Sigmoid colon (tissue), 7 donors: ENCODE results near the gene GALNS. TPM values are rescaled to one million over a fixed set of nuclear protein-coding genes. Genes with fewer than 3 reads are reported as not detected.

Source experiments
- DNase-seq: peaks from one replicate; pipeline ENCODE4 v3.0.0-alpha.2; 2019
- H3K27ac ChIP-seq, 4 donors: fragments of 200-600 bp; sonication (generic); one replicate each; pipeline ENCODE4 v1.5.1; 2016 to 2019; ENCODE audit warnings: mild to moderate bottlenecking in 1 of 4
- H3K27me3 ChIP-seq, 3 donors: fragments of 200-600 bp; sonication (generic); one replicate each; pipeline ENCODE4 v1.5.1; 2019; ENCODE audit warnings: mild to moderate bottlenecking in 1 of 3
- H3K36me3 ChIP-seq, 4 donors: fragments of 200-600 bp; sonication (generic); one replicate each; pipeline ENCODE4 v1.5.1; 2016 to 2019
- H3K4me1 ChIP-seq, 4 donors: fragments of 200-600 bp; sonication (generic); one replicate each; pipeline ENCODE4 v1.5.1; 2017 to 2019
- H3K4me3 ChIP-seq, 4 donors: fragments of 200-600 bp; sonication (generic); one replicate each; pipeline ENCODE4 v1.5.1; 2017 to 2019; ENCODE audit warnings: mild to moderate bottlenecking in 2 of 4, moderate library complexity in 1 of 4
- H3K9me3 ChIP-seq, 4 donors: fragments of 200-600 bp in 3 of 4; sonication (generic) in 3 of 4; one replicate each; pipeline versions ENCODE4 v1.5.1 to v1.6.1; 2013 to 2019
- EP300 ChIP-seq, 4 donors: sonication (generic); formaldehyde crosslinking; IDR thresholded peaks; one replicate each; pipeline ENCODE4 v1.6.1; 2017; ENCODE audit warnings: antibody characterized with exemption in 4 of 4
- POLR2A ChIP-seq, 2 donors: fragments of 450-650 bp; IDR thresholded peaks; one replicate each; pipeline ENCODE4 v1.6.1; 2016; ENCODE audit warnings: antibody characterized with exemption in 2 of 2, mild to moderate bottlenecking in 2 of 2, moderate library complexity in 2 of 2
- POLR2AphosphoS5 ChIP-seq, 4 donors: sonication (generic); formaldehyde crosslinking; IDR thresholded peaks; one replicate each; pipeline ENCODE4 v1.6.1; 2017; ENCODE audit warnings: antibody characterized with exemption in 4 of 4
- WGBS, 2 donors: extraction: QIAGEN DNeasy Blood & Tissue Kit; methylation state at CpG; one replicate each; pipeline ENCODE4 v1.1.7; 2013; 5-methylcytosine and 5-hydroxymethylcytosine counted together
- intact Hi-C: fragments of 100-400 bp; cut with DNase I; formaldehyde crosslinking; loops from one replicate; pipeline ENCODE4 v1.15.1; 2023
- polyA plus RNA-seq, 3 donors: library from polyadenylated mRNA; stranded (reverse); fragments of 200-250 nt; gene quantifications; one replicate each; pipeline ENCODE4 v1.2.3, GENCODE V29; 2013
- total RNA-seq, 4 donors: library from RNA; depleted of rRNA; stranded (reverse); fragments of >200 nt; gene quantifications; one replicate each; pipeline ENCODE4 v1.1.0, GENCODE V29; 2016
- TF ChIP-seq, protein P1 (sequence below), 4 experiments: fragments of 450-650 bp in 3 of 4; fragments of 200-600 bp in 1 of 4; IDR thresholded peaks; one replicate each; pipeline ENCODE4 v1.5.1; 2016 to 2019; ENCODE audit warnings: antibody characterized with exemption in 4 of 4, mild to moderate bottlenecking in 3 of 4, moderate library complexity in 2 of 4
- donor health status: healthy with polysubstance abuse.
- donor health status: Bipolar disorder and iron deficiency.
- donor health status: healthy.

The GALNS gene
- total and polyA plus RNA-seq, 7 donors: 6.2 to 50.4 (median 11.1) TPM

DNA sequence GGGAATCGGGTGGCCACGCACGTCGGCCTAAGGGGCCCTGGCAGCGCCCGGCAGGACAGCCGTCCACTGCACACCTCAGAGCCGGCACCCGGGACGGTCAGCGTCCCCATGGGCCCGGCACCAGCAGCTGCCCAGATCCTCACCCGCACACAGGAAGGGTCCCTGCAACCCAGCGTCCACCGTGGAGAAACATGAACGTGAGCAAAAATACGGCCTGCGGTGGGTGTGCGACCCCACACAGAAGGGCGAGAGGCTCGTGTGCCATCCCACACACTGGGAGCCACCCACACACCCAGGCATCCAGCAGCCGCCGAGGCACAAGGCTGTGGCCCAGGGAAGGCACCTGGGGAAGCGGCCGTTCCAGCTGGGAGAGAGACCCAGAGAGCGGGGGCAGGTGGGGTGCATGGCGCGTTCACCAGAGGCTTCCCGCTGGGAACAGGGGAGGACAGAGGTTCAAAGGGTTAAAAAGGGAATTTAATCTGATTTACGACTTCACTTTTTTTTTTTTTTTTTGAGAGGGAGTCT is 78.1 kb downstream of the GALNS start:
- Histone ChIP-seq H3K4me3 (peak overlapping the region in 3 of 4 donors; percentile 7 to 12 (median 8)), H3K9me3 (no peaks in the 10 kb centered on the region), H3K36me3 (no peaks in the 10 kb centered on the region), H3K27ac (peak overlapping the region; percentile 89 to 100 (median 96)), H3K27me3 (no peaks in the 10 kb centered on the region), H3K4me1 (peaks cover 0 to 100% (median 100%) of the 10 kb centered on the region in 4 donors)
- no peak for TF ChIP-seq EP300 (IDR thresholded peaks at IDR 0.05)
- no peak for TF ChIP-seq POLR2A (IDR thresholded peaks at IDR 0.05)
- no peak for DNase-seq
- 86 to 88% methylated on average over 30 of the region's 30 CpGs for WGBS, 2 donors
- intact Hi-C loops: loop anchor here (10.0 kb wide), 1 partner anchor 924 kb away; no protein-coding TSS in a partner anchor

DNA sequence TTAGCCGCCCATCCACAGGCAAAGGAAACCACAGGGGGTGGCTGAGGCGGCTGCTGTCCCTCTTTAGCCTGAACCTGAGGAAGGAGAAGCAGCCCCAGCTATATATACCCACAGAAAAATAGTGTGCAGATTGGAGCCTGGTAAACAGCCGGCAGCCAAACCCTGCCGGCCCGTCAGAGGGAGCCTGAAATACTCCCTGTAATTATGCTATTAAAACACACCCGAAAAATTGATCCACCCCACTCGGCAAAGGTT is 78.5 kb downstream of the GALNS start:
- no peaks in the 10 kb centered on the region for H3K36me3 ChIP-seq
- H3K4me3 ChIP-seq: peak overlapping the region in 3 of 4 donors; percentile 7 to 12 (median 8)
- intact Hi-C loops: loop anchor here (10.0 kb wide), 1 partner anchor 923 kb away; no protein-coding TSS in a partner anchor
- 51 to 61% methylated on average over 7 of the region's 7 CpGs for WGBS, 2 donors
- H3K27me3 ChIP-seq: no peaks in the 10 kb centered on the region
- H3K9me3 ChIP-seq: no peaks in the 10 kb centered on the region
- peaks cover 0 to 100% (median 100%) of the 10 kb centered on the region in 4 donors for H3K4me1 ChIP-seq
- DNase-seq: no peak
- TF ChIP-seq EP300 (IDR thresholded peaks at IDR 0.05) (no peak), POLR2AphosphoS5 (IDR thresholded peaks at IDR 0.05) (no peak), POLR2A (IDR thresholded peaks at IDR 0.05) (no peak)
- TF ChIP-seq, protein P1, sequence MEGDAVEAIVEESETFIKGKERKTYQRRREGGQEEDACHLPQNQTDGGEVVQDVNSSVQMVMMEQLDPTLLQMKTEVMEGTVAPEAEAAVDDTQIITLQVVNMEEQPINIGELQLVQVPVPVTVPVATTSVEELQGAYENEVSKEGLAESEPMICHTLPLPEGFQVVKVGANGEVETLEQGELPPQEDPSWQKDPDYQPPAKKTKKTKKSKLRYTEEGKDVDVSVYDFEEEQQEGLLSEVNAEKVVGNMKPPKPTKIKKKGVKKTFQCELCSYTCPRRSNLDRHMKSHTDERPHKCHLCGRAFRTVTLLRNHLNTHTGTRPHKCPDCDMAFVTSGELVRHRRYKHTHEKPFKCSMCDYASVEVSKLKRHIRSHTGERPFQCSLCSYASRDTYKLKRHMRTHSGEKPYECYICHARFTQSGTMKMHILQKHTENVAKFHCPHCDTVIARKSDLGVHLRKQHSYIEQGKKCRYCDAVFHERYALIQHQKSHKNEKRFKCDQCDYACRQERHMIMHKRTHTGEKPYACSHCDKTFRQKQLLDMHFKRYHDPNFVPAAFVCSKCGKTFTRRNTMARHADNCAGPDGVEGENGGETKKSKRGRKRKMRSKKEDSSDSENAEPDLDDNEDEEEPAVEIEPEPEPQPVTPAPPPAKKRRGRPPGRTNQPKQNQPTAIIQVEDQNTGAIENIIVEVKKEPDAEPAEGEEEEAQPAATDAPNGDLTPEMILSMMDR (IDR thresholded peaks at IDR 0.05): no peak
- peak overlapping the region; percentile 89 to 100 (median 96) for H3K27ac ChIP-seq

DNA sequence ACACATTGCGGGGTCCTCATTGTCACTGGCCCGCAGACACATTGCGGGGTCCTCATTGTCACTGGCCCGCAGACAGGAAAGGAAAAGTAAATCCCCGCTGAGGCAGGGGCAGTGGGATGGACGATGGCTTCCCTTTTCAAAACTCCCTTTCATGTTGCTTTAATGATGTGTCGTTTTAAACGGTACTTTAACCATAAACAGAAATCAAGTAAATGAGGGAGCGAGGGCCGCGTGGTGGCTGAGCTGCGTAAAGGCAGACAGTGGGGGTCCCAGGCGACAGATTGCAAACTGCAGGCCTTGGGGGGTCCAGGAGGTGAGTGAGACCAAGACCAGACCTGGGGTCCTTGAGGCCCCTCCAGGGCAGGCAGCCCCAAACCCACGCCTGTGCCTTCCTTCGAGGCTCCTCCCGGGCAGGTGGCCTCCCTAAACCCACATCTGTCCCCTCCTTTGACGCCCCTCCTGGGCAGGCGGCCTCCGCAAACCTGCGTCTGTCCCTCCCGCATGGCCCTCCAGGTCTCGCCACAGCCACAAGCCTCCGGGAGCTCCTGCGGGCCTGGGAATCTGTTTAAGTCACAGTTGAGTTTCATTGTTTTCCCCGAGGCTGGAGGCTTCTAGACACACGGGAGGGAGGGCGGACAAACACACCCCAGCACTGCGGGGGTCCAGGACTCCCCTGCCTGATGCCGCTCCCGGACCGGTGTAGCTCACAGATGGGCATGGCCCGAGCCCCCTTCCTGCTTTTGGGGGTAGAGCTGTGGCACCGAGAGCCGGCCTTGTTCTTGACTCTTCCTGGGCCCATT is 79.1 kb downstream of the GALNS start:
- H3K4me1 ChIP-seq: peaks cover 0 to 100% (median 100%) of the 10 kb centered on the region in 4 donors
- WGBS, 2 donors: 75 to 86% methylated on average over 34 of the region's 34 CpGs
- H3K4me3 ChIP-seq: peak overlapping the region in 3 of 4 donors; percentile 7 to 12 (median 8)
- TF ChIP-seq POLR2AphosphoS5 (IDR thresholded peaks at IDR 0.05) (no peak), EP300 (IDR thresholded peaks at IDR 0.05) (no peak), POLR2A (IDR thresholded peaks at IDR 0.05) (no peak)
- H3K36me3 ChIP-seq: no peaks in the 10 kb centered on the region
- H3K27me3 ChIP-seq: no peaks in the 10 kb centered on the region
- intact Hi-C loops: loop anchor here (10.0 kb wide), 1 partner anchor 923 kb away; no protein-coding TSS in a partner anchor
- H3K9me3 ChIP-seq: no peaks in the 10 kb centered on the region
- DNase-seq: no peak
- peak overlapping the region; percentile 89 to 100 (median 96) for H3K27ac ChIP-seq

DNA sequence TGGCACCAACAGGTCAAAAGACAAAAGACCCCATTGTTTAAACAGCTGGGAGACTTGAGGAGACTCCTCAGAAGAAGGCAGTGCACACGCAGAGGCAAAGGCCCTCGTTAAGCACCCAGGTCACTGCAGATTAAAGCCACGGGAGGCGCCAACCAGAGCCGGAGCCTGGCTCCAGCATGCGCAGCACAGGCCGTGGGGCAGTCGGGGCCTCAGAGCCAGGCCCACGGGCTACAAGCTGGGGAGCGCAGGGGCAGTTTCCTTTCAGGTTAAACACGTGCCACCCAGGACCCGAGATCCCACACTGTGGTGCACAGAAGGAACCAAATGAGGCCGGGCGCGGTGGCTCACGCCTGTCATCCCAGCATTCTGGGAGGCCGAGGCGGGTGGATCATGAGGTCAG is 80.9 kb downstream of the GALNS start:
- WGBS, 2 donors: 86 to 92% methylated on average over 18 of the region's 18 CpGs
- no peak for DNase-seq
- peak overlapping the region; percentile 35 to 100 (median 96) for H3K27ac ChIP-seq
- no peaks in the 10 kb centered on the region for H3K36me3 ChIP-seq
- TF ChIP-seq POLR2A (IDR thresholded peaks at IDR 0.05) (no peak), POLR2AphosphoS5 (IDR thresholded peaks at IDR 0.05) (no peak), EP300 (IDR thresholded peaks at IDR 0.05) (no peak)
- TF ChIP-seq, protein P1 (IDR thresholded peaks at IDR 0.05): no peak
- H3K4me1 ChIP-seq: peaks cover 0 to 100% (median 100%) of the 10 kb centered on the region in 4 donors
- H3K9me3 ChIP-seq: no peaks in the 10 kb centered on the region
- intact Hi-C loops: loop anchor here (10.0 kb wide), 1 partner anchor 921 kb away; no protein-coding TSS in a partner anchor
- no peak overlapping the region for H3K4me3 ChIP-seq
- H3K27me3 ChIP-seq: no peaks in the 10 kb centered on the region

DNA sequence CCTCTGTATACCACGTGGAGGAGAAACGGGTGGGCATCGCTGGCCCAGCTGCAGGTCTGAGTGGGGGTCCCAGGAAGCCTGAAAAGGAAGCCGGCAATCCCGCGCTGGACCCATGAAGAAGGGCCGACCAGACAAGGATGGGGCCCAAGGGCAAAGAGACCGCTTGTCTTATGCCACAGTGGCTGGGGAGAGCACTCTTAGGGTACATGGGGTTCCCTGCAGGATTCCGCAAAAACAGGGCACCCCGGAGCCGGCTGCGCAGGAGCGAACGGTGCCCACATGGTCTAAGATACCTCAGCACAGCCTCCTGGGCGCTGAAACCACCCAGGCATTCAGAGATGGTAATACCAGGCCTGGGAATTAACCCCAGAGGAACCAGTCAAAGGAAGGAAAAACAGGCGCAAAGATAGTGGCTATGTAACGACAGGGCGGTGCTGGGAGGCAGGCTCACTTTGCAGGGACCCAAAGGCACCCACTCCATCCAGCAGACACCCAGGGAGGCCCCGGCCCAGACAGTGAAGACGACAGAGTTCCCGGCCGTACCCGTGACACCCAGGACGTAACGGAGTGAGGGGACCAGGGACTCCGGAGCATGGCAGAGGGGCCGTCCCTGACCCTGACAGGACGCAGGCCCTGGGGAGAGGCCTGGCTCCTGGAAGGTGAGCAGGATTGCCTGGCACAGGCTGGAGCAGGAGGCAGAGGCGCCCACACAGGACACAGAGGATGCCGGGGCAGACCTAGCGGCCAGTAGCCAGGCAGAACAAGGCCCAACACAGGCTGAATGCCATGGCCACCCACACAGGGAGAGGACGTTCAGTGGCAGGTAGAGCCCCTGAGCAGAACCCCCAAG is 82.0 kb downstream of the GALNS start:
- DNase-seq: no peak
- peak overlapping the region; percentile 89 to 100 (median 96) for H3K27ac ChIP-seq
- TF ChIP-seq POLR2A (IDR thresholded peaks at IDR 0.05) (no peak), EP300 (IDR thresholded peaks at IDR 0.05) (no peak), POLR2AphosphoS5 (IDR thresholded peaks at IDR 0.05) (no peak)
- TF ChIP-seq, protein P1 (IDR thresholded peaks at IDR 0.05): no peak
- intact Hi-C loops: loop anchor here (10.0 kb wide), 1 partner anchor 920 kb away; no protein-coding TSS in a partner anchor
- 93 to 94% methylated on average over 32 of the region's 32 CpGs for WGBS, 2 donors
- H3K4me1 ChIP-seq: peaks cover 0 to 100% (median 100%) of the 10 kb centered on the region in 4 donors
- no peaks in the 10 kb centered on the region for H3K36me3 ChIP-seq
- no peaks in the 10 kb centered on the region for H3K27me3 ChIP-seq
- no peaks in the 10 kb centered on the region for H3K9me3 ChIP-seq
- peak overlapping the region in 1 of 4 donors; percentile 10 for H3K4me3 ChIP-seq
